IPS-NIHi11 (cell line): ENCODE results near the gene ZNF420.

Source experiments
- DNase-seq: peaks from one replicate; pipeline ENCODE4 v3.0.0; 2012; ENCODE audit warnings: mixed read lengths, low spot score

Gene ZNF420

DNA sequence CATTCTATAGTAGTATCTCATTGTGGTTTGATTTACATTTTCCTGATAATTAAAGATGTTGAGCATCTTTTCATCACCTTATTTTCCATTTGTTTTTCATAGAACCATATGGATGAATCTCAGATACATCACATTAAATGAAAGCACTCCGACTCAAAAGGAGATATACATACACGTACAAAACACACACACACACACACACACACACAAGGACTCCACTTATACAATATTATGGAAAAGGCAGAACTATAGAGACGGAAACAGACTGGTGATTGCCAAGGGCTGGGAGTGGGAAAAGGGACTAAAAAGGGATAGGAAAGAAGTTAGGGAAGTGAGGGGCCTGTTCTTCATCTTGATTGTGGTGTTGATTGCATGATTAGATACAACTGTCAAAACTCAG, 70.0 kb downstream of the ZNF420 start:
- DNase-seq, result no peak

DNA sequence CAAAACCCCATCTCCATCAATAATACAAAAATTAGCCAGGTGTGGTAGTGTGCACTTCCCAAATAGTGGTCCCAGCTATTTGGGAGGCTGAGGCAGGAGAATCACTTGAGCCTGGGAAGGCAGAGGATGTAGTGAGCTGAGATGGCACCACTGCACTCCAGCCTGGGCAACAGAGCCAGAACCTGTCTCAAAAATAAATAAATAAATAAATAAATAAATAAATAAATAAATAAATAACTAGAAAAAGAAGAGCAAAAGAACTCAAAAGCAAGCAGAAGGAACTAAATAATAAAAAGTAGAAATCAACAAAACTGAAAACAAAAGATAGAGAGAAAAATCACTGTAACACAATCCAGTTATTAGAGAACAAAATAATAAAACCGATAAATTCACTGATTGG, 81.9 kb downstream of the ZNF420 start:
- no peak for DNase-seq

DNA sequence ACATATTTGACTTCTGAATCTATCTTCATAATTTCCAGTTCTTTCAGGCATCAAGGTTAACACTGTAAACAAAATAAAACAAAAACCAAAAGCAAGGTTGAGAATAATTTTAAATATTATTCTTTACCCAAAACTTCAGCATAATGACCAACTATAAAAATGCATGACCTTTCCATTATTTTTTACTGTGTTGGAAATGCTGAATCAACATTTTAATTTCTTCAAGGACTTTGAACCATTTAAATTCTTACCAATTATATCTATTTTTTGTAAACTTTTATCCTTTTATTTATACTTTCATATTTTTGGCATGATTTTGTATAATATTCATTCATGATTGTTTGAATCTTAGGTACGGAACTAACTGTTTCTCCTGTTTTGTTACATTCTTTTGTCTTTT, 87.4 kb downstream of the ZNF420 start:
- DNase-seq, result no peak

DNA sequence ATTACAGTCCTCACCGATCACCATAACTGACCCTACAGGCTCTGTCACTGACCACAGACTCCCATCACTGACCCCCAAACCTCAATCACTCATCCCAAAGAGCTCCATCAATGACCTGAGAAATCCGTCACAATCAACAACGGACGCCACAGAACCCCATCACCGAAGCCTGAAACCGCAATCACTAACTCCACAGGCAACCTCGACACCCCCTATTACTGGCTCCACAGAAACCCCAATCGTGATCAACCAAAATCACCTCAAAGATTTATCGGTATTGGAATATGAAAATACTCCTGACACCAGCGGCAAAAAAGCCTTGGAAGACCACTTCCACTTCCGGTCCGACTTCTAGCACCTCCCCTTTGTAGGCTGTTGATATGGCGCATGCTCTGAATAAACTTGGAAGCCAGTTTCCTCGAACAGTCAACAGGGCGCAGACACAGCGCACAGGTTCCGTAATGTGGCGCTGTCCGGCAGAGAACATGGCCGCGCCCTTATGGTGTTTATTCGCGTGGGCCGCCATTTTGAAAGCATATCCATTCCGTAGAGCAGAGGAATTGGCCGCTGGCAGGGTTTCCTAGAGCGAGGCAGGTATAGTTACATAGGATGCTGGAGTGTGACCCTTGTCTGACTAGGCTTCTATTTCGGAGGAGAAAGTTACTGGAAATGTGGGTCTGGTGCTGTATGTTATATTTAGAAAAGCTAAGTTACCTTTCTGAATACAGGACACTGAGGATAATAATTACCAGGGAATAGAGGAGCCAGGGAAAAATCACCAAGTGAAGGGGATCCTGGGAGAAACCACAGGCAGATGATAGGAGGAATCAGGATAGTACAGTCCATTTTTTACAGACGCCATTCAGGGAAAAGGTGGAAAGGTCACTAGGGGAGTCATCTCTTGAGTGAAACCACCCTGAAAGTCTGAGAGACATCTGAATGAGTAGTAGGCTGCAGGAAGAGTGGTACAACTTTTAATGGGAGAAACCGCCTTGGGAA, 94.4 kb downstream of the ZNF420 start, which contains the start of gene ZNF585A:
ZNF585A (minus strand) TSS at position 328 of the 999 bp plus-strand sequence. CDS start 2,785 bp downstream, outside the sequence.
- DNase-seq, result peak; percentile 89
